Measurements from ENCODE around the gene FANCD2.
A peak's percentile ranks its signal among the peaks of the same experiment; 100 is the strongest.

Gene FANCD2

DNA sequence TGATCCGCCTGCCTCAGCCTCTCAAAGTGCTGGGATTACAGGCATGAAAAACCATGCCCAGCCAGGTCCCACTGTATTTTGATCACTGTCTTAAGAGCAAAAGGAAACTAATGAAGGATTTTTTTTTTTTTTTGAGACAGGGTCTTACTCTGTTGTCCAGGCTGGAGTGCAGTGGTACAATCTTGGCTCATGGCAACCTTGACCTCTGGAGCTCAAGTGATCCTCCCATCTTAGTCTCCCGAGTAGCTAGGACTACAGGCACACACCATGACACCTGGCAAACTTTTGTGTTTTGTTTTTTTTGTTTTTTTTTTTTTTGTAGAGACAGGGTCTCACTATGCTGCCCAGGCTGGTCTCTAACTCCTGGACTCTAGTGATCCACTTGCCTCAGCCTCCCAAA, 46.0 kb upstream of the FANCD2 start:
- Histone ChIP-seq H3K4me2 (ENCODE audit: low read depth, low read length) (no peak overlapping the region), H3K4me1 (ENCODE audit: low read length) (peaks cover under 1% of the 10 kb centered on the region; the same call in 1 of the 2 replicates), H4K20me1 (ENCODE audit: insufficient read depth, low read length) (no peaks in the 10 kb centered on the region), H3K9me3 (replicated peaks; ENCODE audit: insufficient read depth, low read length) (no peaks in the 10 kb centered on the region), H3K36me3 (replicated peaks; ENCODE audit: insufficient read depth, low read length) (no peaks in the 10 kb centered on the region; the same call in 1 of the 2 replicates), H3F3A (ENCODE audit: insufficient read depth, low read length) (no peaks in the 10 kb centered on the region), H3K27me3 (replicated peaks; ENCODE audit: insufficient read depth, low read length) (no peaks in the 10 kb centered on the region), H2AFZ (ENCODE audit: low read length) (no peak overlapping the region), H3K4me3 (ENCODE audit: low read length) (no peak overlapping the region), H3K79me2 (ENCODE audit: low read length) (peaks cover 36% of the 10 kb centered on the region), H3K9me2 (replicated peaks; ENCODE audit: insufficient read depth, low read length) (no peaks in the 10 kb centered on the region), H3K27ac (ENCODE audit: low read length) (no peak overlapping the region), H3K9ac (ENCODE audit: low read length) (no peak overlapping the region)
- no peak for TF ChIP-seq EZH2phosphoT487 (IDR thresholded peaks at IDR 0.05; ENCODE audit: low read length)
- no peak for TF ChIP-seq EZH2 (optimal IDR thresholded peaks at IDR 0.05; ENCODE audit: low read depth, low read length)
- TF ChIP-seq, protein P1, sequence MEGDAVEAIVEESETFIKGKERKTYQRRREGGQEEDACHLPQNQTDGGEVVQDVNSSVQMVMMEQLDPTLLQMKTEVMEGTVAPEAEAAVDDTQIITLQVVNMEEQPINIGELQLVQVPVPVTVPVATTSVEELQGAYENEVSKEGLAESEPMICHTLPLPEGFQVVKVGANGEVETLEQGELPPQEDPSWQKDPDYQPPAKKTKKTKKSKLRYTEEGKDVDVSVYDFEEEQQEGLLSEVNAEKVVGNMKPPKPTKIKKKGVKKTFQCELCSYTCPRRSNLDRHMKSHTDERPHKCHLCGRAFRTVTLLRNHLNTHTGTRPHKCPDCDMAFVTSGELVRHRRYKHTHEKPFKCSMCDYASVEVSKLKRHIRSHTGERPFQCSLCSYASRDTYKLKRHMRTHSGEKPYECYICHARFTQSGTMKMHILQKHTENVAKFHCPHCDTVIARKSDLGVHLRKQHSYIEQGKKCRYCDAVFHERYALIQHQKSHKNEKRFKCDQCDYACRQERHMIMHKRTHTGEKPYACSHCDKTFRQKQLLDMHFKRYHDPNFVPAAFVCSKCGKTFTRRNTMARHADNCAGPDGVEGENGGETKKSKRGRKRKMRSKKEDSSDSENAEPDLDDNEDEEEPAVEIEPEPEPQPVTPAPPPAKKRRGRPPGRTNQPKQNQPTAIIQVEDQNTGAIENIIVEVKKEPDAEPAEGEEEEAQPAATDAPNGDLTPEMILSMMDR (IDR thresholded peaks at IDR 0.05; ENCODE audit: low read length), result no peak
- DNase-seq, result no peak

DNA sequence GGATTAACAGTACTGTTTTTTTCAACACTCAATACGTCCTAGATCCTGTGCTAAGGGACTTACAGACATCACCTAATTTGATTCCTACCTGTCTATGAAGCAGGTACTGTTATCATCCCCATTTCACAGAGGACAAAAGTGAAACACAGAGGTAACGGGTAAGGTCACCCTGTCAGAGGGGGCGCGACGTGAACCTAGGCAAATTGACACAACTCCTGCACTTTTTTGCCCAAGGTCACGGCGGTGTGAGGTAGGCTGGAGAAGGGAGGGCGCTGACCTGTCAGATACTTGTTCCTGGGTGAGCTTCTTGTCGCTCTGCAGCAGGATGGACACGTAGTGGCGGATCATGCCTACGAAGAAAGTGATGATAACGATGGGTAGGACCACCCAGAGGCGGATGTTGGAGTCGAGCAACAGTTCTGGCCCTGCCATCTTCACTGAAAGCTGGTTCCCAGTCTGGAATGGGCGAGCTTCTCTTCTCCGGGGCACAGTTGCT, 40.0 kb upstream of the FANCD2 start:
- Histone ChIP-seq H3K9me2 (replicated peaks; ENCODE audit: insufficient read depth, low read length) (no peaks in the 10 kb centered on the region), H4K20me1 (ENCODE audit: insufficient read depth, low read length) (no peaks in the 10 kb centered on the region), H3K79me2 (ENCODE audit: low read length) (peaks cover 67% of the 10 kb centered on the region), H3F3A (ENCODE audit: insufficient read depth, low read length) (0 out of 2 replicates have a peak, but pooled peaks cover 2% of the 10 kb centered on the region), H3K9me3 (replicated peaks; ENCODE audit: insufficient read depth, low read length) (no peaks in the 10 kb centered on the region), H3K4me2 (ENCODE audit: low read depth, low read length) (peak overlapping the region; percentile 82), H3K4me1 (ENCODE audit: low read length) (peaks cover 14% of the 10 kb centered on the region; the same call in 1 of the 2 replicates), H3K9ac (ENCODE audit: low read length) (peak overlapping the region; percentile 72), H3K27me3 (replicated peaks; ENCODE audit: insufficient read depth, low read length) (no peaks in the 10 kb centered on the region), H3K36me3 (replicated peaks; ENCODE audit: insufficient read depth, low read length) (no peaks in the 10 kb centered on the region), H3K27ac (ENCODE audit: low read length) (peak overlapping the region; percentile 60; the same call in 1 of the 2 replicates), H3K4me3 (ENCODE audit: low read length) (peak overlapping the region; percentile 79), H2AFZ (ENCODE audit: low read length) (peak overlapping the region; percentile 62)
- no peak for TF ChIP-seq EZH2phosphoT487 (IDR thresholded peaks at IDR 0.05; ENCODE audit: low read length)
- TF ChIP-seq, protein P1 (IDR thresholded peaks at IDR 0.05; ENCODE audit: low read length), result no peak
- TF ChIP-seq EZH2 (optimal IDR thresholded peaks at IDR 0.05; ENCODE audit: low read depth, low read length), result no peak
- DNase-seq, result no peak

DNA sequence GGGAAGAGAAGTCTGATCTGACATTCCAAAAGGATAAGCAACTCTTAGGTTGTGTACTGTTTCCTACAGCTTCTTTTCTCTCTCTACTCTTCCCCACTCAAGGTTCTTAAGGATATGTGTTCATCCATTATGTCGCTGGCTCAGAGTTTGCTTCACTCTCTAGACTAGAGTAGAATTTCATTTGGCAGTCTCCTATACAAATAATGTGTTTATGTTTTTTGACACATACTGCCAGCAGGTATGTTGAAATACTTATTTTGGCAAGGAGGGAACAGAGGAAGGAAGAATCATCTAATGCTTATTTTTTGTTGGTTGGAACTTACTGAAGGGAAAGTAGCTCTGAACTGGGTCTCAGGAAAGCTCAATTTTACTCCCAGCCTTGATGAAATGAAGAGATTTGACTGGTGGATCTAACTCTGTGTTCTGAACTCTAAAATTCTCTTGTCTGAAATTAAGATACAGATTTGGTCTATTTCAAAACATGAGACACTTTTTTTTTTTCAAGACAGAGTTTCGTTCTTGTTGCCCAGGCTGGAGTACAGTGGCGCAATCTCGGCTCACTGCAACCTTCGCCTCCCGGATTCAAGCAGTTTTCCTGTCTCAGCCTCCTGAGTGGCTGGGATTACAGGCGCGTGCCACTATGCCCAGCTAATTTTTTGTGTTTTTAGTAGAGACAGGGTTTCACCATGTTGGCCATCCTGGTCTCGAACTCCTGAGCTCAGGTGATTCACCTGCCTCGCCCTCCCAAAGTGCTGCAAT, 32.0 kb upstream of the FANCD2 start:
- H3K79me2 ChIP-seq (ENCODE audit: low read length), result peaks cover 69% of the 10 kb centered on the region
- H3K27me3 ChIP-seq (replicated peaks; ENCODE audit: insufficient read depth, low read length), result no peaks in the 10 kb centered on the region
- H3K36me3 ChIP-seq (replicated peaks; ENCODE audit: insufficient read depth, low read length), result no peaks in the 10 kb centered on the region
- 0 out of 2 replicates have a peak, but pooled peaks cover 3% of the 10 kb centered on the region for H3F3A ChIP-seq (ENCODE audit: insufficient read depth, low read length)
- no peaks in the 10 kb centered on the region for H3K9me3 ChIP-seq (replicated peaks; ENCODE audit: insufficient read depth, low read length)
- H3K4me1 ChIP-seq (ENCODE audit: low read length), result no peaks in the 10 kb centered on the region
- H3K4me3 ChIP-seq (ENCODE audit: low read length), result no peak overlapping the region
- no peak overlapping the region for H3K9ac ChIP-seq (ENCODE audit: low read length)
- DNase-seq, result no peak
- H4K20me1 ChIP-seq (ENCODE audit: insufficient read depth, low read length), result no peaks in the 10 kb centered on the region; the same call in 1 of the 2 replicates
- H3K9me2 ChIP-seq (replicated peaks; ENCODE audit: insufficient read depth, low read length), result no peaks in the 10 kb centered on the region
- no peak overlapping the region for H3K27ac ChIP-seq (ENCODE audit: low read length)
- H2AFZ ChIP-seq (ENCODE audit: low read length), result no peak overlapping the region
- TF ChIP-seq EZH2phosphoT487 (IDR thresholded peaks at IDR 0.05; ENCODE audit: low read length), result no peak
- TF ChIP-seq, protein P1 (IDR thresholded peaks at IDR 0.05; ENCODE audit: low read length), result no peak
- no peak for TF ChIP-seq EZH2 (optimal IDR thresholded peaks at IDR 0.05; ENCODE audit: low read depth, low read length)
- no peak overlapping the region for H3K4me2 ChIP-seq (ENCODE audit: low read depth, low read length)

Measured in MM.1S (cell line).